Activated T-cell treated with anti-CD3 and anti-CD28 coated beads for 1 hour (primary cell): Measurements from ENCODE around the gene APBB2.
"Not testable (repeated sequence)": the region's sequence is repeated elsewhere in the genome, so short reads cannot be mapped to it uniquely, and the experiment has no call there.

Experiments used
- DNase-seq: peaks from one replicate; pipeline ENCODE4 v3.0.0-alpha.2; 2020; ENCODE audit warnings: low read depth

Gene APBB2

GRCh38 chr4:40934676-40935075 is 279.7 kb downstream of the APBB2 start:
- no peak for DNase-seq

GRCh38 chr4:40933272-40934053 is 280.9 kb downstream of the APBB2 start:
- DNase-seq: no peak

DNA sequence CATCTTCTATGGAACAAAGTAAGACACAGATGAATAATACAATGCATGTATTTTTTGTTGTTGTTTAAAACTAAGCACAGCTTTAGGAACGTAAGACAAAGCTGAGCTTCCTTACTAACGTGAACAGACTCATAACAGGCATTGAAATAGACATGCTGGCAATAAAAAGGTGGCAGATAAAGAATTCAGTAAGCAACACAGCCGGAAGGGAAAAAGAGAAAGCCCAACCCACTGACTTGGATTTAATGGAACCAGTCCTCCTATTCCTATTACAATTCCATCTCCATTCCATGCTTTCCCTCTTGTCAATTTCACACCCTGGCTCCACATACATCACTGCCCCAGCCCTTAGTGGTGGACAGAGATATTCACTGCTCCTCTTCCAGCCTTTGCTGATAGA is 282.5 kb downstream of the APBB2 start:
- no peak for DNase-seq

DNA sequence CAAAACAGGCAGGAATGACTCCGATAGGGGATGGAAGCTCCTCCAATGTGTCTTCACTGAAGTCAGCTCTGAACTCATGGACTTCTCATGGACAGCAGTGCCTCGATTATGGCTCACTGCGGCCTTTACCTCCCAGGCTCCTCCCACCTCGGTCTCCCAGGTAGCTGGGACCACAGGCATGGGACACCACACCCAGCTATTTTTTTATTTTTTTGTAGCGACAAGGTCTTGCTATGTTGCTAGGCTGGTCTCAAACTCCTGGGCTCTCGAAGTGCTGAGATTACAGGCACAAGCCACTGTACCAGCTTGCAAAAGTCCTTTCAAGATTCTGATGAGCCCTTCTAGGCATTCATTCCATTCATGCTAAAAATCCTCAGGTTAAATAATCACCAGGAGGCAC is 283.1 kb downstream of the APBB2 start:
- DNase-seq: no peak

DNA sequence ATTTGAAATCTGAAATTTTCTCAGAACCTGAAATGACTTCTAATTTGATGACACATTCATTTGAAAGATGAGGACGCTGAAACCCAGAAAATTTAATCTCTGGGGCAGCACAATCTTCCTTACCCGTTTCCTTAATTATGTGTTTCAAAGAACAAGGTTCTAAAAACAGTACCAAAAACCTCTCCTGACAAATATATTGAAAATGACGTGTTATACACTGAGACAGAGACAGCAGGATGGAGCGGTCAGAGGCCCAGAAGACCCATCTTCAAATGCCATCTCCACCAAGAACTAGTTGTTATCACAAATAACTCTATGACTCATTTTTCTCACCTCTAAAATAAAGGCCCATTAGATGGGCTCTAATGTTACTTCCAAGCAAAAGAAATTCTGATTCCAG is 287.3 kb downstream of the APBB2 start:
- no peak for DNase-seq

DNA sequence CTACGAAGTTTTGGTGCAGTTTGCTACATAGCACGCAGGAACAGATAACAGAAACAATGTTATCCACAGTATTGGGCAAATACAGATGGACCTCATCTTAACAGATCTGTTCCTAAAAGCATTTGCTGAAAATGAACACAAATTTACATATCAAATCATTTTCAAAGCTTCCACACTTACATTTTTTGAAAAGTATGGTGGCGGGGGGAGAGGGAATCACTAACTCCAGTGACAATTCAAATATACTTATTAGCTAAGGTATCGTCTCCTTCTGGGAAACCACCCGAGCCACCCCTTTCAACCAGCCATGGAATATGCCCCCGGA is 289.6 kb downstream of the APBB2 start:
- DNase-seq: no peak

- peak; percentile 61 for DNase-seq
Observed at GRCh38 chr4:40924096-40924792, 290.1 kb downstream of the APBB2 start.

- DNase-seq: no peak
Observed at GRCh38 chr4:40923316-40924095, 290.8 kb downstream of the APBB2 start.

DNA sequence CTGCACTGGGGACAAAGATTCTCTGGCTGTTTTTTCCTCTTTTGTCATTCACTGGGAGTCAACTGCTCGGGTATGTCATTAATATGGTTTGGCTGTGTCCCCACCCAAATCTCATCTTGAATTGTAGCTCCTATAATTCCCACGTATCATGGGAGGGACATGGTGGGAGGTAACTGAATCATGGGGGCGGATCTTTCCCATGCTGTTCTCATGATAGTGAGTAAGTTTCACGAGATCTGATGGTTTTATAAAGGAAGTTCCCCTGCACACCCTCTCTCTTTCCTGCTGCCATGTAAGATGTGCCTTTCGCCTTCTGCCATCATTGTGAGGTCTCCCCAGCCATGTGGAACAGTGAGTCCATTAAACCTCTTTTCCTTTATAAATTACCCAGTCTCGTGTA is 294.4 kb downstream of the APBB2 start:
- not testable (repeated sequence) for DNase-seq

- DNase-seq: no peak
Observed at GRCh38 chr4:40918330-40918729, 296.0 kb downstream of the APBB2 start.

DNA sequence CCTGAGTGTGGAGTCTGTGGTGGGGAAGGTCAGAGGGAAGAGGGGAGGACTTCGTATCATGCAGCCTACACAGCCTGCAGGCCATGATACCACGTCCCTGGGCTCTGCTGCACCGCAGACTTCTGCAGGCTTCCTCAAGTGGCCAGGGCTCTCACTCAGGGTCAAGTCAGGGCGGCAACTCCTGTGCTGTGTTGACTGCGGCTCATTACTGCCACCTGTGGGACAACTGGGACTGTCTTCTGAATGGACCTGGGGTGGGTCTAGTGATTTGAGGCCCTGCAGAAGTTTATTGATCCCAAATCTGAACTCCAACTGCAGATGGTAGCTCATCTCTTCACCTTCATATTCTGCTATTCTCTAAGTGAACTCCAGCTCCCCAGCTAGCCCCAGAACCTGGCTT is 297.5 kb downstream of the APBB2 start:
- DNase-seq: peak; percentile 6

DNA sequence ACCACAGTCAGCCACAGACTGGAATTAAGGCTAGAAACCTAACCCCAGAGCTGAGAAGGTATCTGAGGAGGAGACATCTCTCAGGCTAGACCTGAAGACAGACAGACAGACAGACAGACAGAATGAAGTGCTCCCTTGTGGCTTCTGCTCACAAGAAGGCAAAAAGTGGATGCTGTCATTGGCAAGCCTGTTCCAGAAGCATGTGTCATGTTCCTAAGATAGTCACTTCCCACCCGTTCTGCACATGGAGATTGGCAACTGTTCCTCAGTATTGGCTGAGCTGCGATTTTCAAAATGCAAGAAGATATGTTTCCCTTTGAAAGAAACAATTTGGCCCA is 298.2 kb downstream of the APBB2 start:
- DNase-seq: no peak

GRCh38 chr4:40915318-40916217 is 298.8 kb downstream of the APBB2 start:
- DNase-seq: no peak

GRCh38 chr4:40912460-40913184 is 301.7 kb downstream of the APBB2 start:
- DNase-seq: no peak

GRCh38 chr4:40910706-40911105 is 303.6 kb downstream of the APBB2 start:
- DNase-seq: no peak

DNA sequence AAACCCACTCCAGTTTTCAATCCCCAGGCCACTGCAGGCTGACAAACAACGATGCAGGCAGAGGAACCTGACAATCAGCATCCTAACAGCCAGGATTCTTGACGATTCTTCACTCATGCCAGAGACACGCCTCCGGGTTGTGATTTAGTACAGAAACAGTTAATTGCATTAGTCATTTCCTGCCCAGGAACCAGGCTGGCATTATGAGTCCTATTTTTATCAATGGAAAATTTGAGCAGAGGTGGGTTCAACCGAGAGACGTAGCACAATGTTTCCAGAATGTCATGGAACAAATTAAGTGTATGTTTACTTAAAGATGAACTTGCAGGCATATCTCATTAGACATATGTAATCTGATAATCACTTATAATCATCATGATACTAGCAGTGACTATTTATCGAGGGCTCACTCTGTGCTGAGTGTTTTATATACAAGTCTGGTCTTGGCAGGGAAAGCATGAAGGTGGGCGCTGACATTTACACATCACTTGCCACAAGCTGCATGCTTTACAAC is 304.9 kb downstream of the APBB2 start:
- DNase-seq: no peak

GRCh38 chr4:40908702-40909362 is 305.5 kb downstream of the APBB2 start:
- DNase-seq: peak; percentile 49

GRCh38 chr4:40908297-40908696 is 306.0 kb downstream of the APBB2 start:
- no peak for DNase-seq

DNA sequence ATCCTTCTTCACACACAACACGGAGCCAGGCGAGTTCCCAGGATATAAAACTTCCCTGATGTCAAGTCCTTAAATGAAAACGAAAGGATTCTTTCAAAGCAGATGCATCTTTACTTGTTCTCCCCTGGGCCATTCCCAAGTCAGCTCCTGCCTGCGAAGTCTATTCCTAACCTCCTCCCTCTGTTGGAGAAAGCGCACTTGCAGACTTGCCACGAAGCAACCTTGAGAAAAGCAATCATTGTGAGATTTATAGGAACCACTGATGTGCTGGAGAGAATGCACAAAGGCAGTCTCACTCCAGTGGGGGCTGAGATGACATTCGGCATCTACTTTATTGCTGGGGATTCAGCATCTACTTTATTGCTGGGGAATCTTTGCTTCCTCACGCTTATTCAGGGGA is 308.9 kb downstream of the APBB2 start:
- no peak for DNase-seq

DNA sequence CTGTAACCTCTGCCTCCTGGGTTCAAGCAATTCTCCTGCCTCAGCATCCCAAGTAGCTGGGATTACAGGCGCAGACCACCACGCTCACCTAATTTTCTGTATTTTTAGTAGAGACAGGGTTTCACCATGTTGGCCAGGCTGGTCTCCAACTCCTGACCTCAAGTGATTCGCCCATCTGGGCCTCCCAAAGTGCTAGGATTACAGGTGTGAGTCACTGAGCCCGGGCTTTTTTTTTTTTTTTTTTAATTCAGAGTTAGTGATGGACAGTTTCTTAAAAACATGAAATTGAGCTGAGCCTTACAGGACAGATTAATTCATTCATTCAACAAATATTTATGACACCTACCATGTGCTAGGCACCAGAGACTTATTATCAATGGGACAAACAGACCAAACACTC is 313.8 kb downstream of the APBB2 start:
- DNase-seq: not testable (repeated sequence)
